HG02885 (cell line): Measurements from ENCODE around the gene FOXP1.

Source experiments
- ATAC-seq: cut with Tn5 transposase; IDR thresholded peaks from one replicate; pipeline ENCODE4 v1.9.1; 2021; ENCODE audit warnings: mild to moderate bottlenecking; ENCODE audit not compliant: unreplicated experiment, poor library complexity

FOXP1 gene

GRCh38 chr3:71012971-71013370, 570.6 kb downstream of the FOXP1 start:
- ATAC-seq, result no peak

GRCh38 chr3:71011565-71012287, 571.8 kb downstream of the FOXP1 start:
- peak; percentile 50 for ATAC-seq

- peak; percentile 63 for ATAC-seq
Observed at GRCh38 chr3:71010726-71011455, 572.6 kb downstream of the FOXP1 start.

- ATAC-seq, result no peak
Observed at GRCh38 chr3:71008350-71008935, 575.1 kb downstream of the FOXP1 start.

- peak; percentile 58 for ATAC-seq
Observed at GRCh38 chr3:71006810-71007785, 576.4 kb downstream of the FOXP1 start.

GRCh38 chr3:71005702-71006321, 577.7 kb downstream of the FOXP1 start:
- no peak for ATAC-seq

- no peak for ATAC-seq
Observed at GRCh38 chr3:71003511-71003910, 580.0 kb downstream of the FOXP1 start.

GRCh38 chr3:71002298-71002697, 581.2 kb downstream of the FOXP1 start:
- ATAC-seq, result no peak

- ATAC-seq, result no peak
Observed at GRCh38 chr3:71001303-71001830, 582.2 kb downstream of the FOXP1 start.

- ATAC-seq, result no peak
Observed at GRCh38 chr3:71000483-71000882, 583.0 kb downstream of the FOXP1 start.

- ATAC-seq, result no peak
Observed at GRCh38 chr3:70999730-71000129, 583.8 kb downstream of the FOXP1 start.

GRCh38 chr3:70996082-70996481, 587.4 kb downstream of the FOXP1 start:
- no peak for ATAC-seq

GRCh38 chr3:70994644-70995043, 588.9 kb downstream of the FOXP1 start:
- no peak for ATAC-seq

- ATAC-seq, result no peak
Observed at GRCh38 chr3:70992562-70993204, 590.8 kb downstream of the FOXP1 start.

- ATAC-seq, result no peak
Observed at GRCh38 chr3:70992131-70992530, 591.4 kb downstream of the FOXP1 start.

GRCh38 chr3:70990723-70991122, 592.8 kb downstream of the FOXP1 start:
- no peak for ATAC-seq

GRCh38 chr3:70990185-70990584, 593.3 kb downstream of the FOXP1 start:
- ATAC-seq, result no peak

- ATAC-seq, result no peak
Observed at GRCh38 chr3:70989174-70989573, 594.4 kb downstream of the FOXP1 start.

GRCh38 chr3:70988111-70988510, 595.4 kb downstream of the FOXP1 start:
- ATAC-seq, result no peak
